ENCODE measurements around the gene KAZN.

Gene KAZN

DNA sequence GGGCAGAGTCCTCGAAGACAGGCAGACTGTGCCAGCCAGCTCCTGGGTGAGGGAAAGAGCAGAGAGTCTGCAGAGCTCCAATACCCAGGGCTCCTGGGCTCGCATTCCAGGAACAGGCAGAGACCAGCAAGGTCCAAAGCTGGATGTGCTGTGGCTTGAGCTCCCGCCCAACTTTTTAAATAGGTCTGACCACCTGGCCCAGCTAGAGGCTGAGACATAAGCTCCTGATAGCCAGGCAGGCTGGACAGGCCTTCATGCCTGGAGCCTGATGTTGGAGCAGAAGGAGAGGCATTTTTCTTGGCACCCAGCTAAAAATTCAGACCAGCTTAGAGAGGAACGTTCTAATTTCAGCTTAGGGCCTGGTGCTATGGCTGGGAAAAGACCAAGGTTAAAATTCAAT is 376.6 kb downstream of the KAZN start:
- Histone ChIP-seq H3K4me1 (ENCODE audit: control insufficient read depth, insufficient read depth, low read length, unreplicated experiment) (peaks cover 14% of the 10 kb centered on the region), H2AFZ (ENCODE audit: low read length, unreplicated experiment) (no peak overlapping the region), H3K27ac (ENCODE audit: low read depth, low read length) (no peak overlapping the region)

DNA sequence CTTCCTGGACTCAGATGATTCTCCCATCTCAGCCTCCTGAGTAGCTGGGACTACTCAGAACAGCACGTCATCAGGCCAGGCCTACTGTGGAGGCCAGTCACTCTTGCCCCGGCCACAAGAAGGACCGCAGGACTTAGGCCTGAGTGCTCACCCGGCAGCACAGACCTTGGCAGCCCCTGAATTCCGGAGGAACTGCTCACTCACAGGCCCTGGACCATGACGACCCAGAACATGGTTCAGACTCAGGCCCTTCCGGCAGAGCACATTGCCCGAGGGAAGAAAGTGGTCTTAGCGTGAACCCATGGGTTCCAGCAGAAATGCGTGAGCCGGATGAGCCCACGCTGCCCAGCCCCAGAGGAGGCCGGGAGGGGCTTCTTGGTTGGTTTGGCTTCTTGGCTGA is 377.8 kb downstream of the KAZN start:
- no peaks in the 10 kb centered on the region for H3K27me3 ChIP-seq (ENCODE audit: insufficient read depth, low read length)
- H3K4me3 ChIP-seq (ENCODE audit: low read depth, low read length): no peak overlapping the region
- no peak overlapping the region for H3K27ac ChIP-seq (ENCODE audit: low read depth, low read length)
- H2AFZ ChIP-seq (ENCODE audit: low read length, unreplicated experiment): no peak overlapping the region
- H3K79me2 ChIP-seq (ENCODE audit: control insufficient read depth, insufficient read depth, low read length, unreplicated experiment): no peaks in the 10 kb centered on the region
- no peaks in the 10 kb centered on the region; the same call in 1 of the 2 replicates for H3K36me3 ChIP-seq (ENCODE audit: insufficient read depth, low read length)
- H3K4me1 ChIP-seq (ENCODE audit: control insufficient read depth, insufficient read depth, low read length, unreplicated experiment): peaks cover 16% of the 10 kb centered on the region

More for the DNA sequence above, 376.6 kb downstream of the KAZN start:
- H3K4me3 ChIP-seq (ENCODE audit: low read depth, low read length): no peak overlapping the region
- H3K27me3 ChIP-seq (ENCODE audit: insufficient read depth, low read length): no peaks in the 10 kb centered on the region
- H3K36me3 ChIP-seq (ENCODE audit: insufficient read depth, low read length): no peaks in the 10 kb centered on the region; the same call in 1 of the 2 replicates
- no peaks in the 10 kb centered on the region for H3K79me2 ChIP-seq (ENCODE audit: control insufficient read depth, insufficient read depth, low read length, unreplicated experiment)

- H2AFZ ChIP-seq (ENCODE audit: low read length, unreplicated experiment): no peak overlapping the region
- no peaks in the 10 kb centered on the region; the same call in 1 of the 2 replicates for H3K36me3 ChIP-seq (ENCODE audit: insufficient read depth, low read length)
- peaks cover 10% of the 10 kb centered on the region for H3K4me1 ChIP-seq (ENCODE audit: control insufficient read depth, insufficient read depth, low read length, unreplicated experiment)
- no peak overlapping the region for H3K4me3 ChIP-seq (ENCODE audit: low read depth, low read length)
- no peak overlapping the region for H3K27ac ChIP-seq (ENCODE audit: low read depth, low read length)
- H3K79me2 ChIP-seq (ENCODE audit: control insufficient read depth, insufficient read depth, low read length, unreplicated experiment): no peaks in the 10 kb centered on the region
- no peaks in the 10 kb centered on the region for H3K27me3 ChIP-seq (ENCODE audit: insufficient read depth, low read length)
Observed at GRCh38 chr1:14977338-14977931, 378.9 kb downstream of the KAZN start.

- peaks cover 10% of the 10 kb centered on the region for H3K4me1 ChIP-seq (ENCODE audit: control insufficient read depth, insufficient read depth, low read length, unreplicated experiment)
- H3K27ac ChIP-seq (ENCODE audit: low read depth, low read length): no peak overlapping the region
- H3K36me3 ChIP-seq (ENCODE audit: insufficient read depth, low read length): no peaks in the 10 kb centered on the region
- no peaks in the 10 kb centered on the region for H3K27me3 ChIP-seq (ENCODE audit: insufficient read depth, low read length)
- H3K79me2 ChIP-seq (ENCODE audit: control insufficient read depth, insufficient read depth, low read length, unreplicated experiment): no peaks in the 10 kb centered on the region
- H2AFZ ChIP-seq (ENCODE audit: low read length, unreplicated experiment): no peak overlapping the region
- H3K4me3 ChIP-seq (ENCODE audit: low read depth, low read length): no peak overlapping the region
Observed at GRCh38 chr1:14980621-14981218, 382.2 kb downstream of the KAZN start.

DNA sequence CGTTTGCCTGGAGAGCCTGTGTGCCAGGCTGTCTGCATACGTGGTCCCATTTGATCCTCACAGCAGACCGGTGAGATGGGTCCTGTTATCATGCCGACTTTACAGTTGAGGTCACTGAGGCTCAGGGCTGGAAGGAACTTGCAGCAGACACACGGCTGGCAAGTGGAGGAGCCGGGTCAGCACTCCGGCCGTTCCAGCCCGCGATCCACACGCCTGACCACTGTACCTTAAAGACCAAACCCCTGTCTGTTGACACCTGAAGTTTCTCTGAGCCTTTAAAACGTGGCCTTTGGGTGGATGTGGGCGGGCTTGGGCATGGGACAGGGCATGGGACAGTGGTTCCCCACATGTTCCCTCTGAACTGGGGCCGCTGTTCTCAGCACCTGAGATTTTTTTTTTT is 383.5 kb downstream of the KAZN start:
- peaks cover 10% of the 10 kb centered on the region for H3K4me1 ChIP-seq (ENCODE audit: control insufficient read depth, insufficient read depth, low read length, unreplicated experiment)
- no peak overlapping the region for H2AFZ ChIP-seq (ENCODE audit: low read length, unreplicated experiment)
- no peak overlapping the region for H3K27ac ChIP-seq (ENCODE audit: low read depth, low read length)
- H3K4me3 ChIP-seq (ENCODE audit: low read depth, low read length): no peak overlapping the region
- no peaks in the 10 kb centered on the region for H3K27me3 ChIP-seq (ENCODE audit: insufficient read depth, low read length)
- H3K36me3 ChIP-seq (ENCODE audit: insufficient read depth, low read length): no peaks in the 10 kb centered on the region
- H3K79me2 ChIP-seq (ENCODE audit: control insufficient read depth, insufficient read depth, low read length, unreplicated experiment): no peaks in the 10 kb centered on the region

DNA sequence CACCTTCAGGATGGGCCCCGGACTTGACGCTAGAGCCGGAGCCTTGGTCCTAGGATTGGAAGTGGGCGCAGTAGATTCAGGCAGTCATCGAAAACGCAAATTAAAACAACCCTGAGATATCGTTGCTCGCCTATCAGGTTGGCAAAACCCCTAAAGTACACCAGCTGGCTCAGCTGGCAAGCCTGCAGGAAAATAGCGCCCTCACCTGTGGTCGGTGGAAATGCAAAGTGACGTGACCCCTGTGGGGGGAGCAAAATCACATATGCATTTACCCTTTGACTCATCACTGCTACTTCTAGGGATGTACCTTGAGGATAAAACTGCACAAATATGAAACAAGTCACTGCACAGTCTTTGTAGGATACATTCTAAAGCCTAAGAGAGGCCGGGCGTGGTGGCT is 384.8 kb downstream of the KAZN start:
- Histone ChIP-seq H3K79me2 (ENCODE audit: control insufficient read depth, insufficient read depth, low read length, unreplicated experiment) (no peaks in the 10 kb centered on the region), H3K4me3 (ENCODE audit: low read depth, low read length) (no peak overlapping the region), H2AFZ (ENCODE audit: low read length, unreplicated experiment) (no peak overlapping the region), H3K4me1 (ENCODE audit: control insufficient read depth, insufficient read depth, low read length, unreplicated experiment) (peaks cover 10% of the 10 kb centered on the region), H3K27ac (ENCODE audit: low read depth, low read length) (no peak overlapping the region), H3K27me3 (ENCODE audit: insufficient read depth, low read length) (no peaks in the 10 kb centered on the region), H3K36me3 (ENCODE audit: insufficient read depth, low read length) (no peaks in the 10 kb centered on the region)

DNA sequence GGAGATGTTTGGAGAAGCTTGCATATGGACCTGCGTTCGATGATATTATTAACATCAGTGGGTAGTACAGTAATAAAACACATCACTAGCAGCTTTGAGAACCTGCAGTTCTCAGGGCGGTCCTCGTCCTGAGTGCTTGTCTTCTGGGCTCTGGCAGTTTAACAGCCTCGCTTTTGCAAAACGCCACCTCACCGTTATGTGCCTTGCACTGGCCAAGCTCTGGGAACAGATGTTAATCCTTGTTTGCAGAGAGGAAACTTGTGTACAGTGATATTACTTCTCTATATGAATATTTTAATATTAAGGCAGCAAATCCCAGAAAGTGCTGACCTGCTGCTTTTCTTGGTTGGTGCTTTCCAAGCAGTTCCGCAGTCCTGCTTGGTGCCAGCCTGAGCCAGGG is 387.7 kb downstream of the KAZN start:
- Histone ChIP-seq H3K36me3 (ENCODE audit: insufficient read depth, low read length) (no peaks in the 10 kb centered on the region), H3K79me2 (ENCODE audit: control insufficient read depth, insufficient read depth, low read length, unreplicated experiment) (no peaks in the 10 kb centered on the region), H3K27me3 (ENCODE audit: insufficient read depth, low read length) (no peaks in the 10 kb centered on the region), H2AFZ (ENCODE audit: low read length, unreplicated experiment) (no peak overlapping the region), H3K4me3 (ENCODE audit: low read depth, low read length) (no peak overlapping the region), H3K4me1 (ENCODE audit: control insufficient read depth, insufficient read depth, low read length, unreplicated experiment) (peaks cover 1% of the 10 kb centered on the region), H3K27ac (ENCODE audit: low read depth, low read length) (no peak overlapping the region)

DNA sequence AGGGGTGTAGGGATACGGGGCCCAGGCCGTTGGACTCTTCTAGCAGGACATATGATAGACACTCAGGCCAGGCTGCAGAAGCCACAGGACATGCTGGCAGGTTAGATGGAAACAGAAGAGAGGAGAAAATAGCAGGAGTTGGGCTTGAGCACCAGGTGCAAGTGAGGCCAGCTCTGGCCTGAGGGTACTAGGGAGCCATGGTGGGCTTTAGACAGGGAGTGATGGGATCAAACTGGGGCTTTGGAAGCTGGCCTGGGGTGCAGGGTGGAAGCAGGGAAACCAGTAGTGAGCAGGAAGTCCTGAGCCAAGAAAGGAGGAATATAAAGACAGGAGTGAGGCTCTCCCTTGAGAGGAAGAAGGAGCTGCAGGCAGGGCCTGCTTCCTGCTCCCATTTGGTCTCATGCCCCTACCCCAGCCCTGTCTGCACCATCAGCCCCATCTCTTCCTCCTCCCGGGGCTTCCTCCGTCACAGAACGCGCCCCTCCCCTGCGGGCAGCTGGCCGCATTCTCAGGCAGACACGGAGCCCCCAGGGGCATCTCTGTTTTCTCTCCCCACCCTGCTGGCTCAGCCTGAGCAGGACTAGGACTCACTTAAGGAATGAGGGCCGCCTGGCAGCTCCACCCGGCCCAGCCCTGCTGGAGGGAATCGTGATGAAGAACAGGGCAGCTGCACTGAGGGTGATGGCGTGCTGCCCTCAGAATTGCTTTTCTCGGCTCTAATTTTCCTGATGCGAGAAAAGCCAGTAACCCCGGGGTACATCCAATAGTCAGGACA is 389.5 kb downstream of the KAZN start:
- Histone ChIP-seq H3K27ac (ENCODE audit: low read depth, low read length) (no peak overlapping the region), H3K4me1 (ENCODE audit: control insufficient read depth, insufficient read depth, low read length, unreplicated experiment) (no peaks in the 10 kb centered on the region), H3K27me3 (ENCODE audit: insufficient read depth, low read length) (no peaks in the 10 kb centered on the region), H3K79me2 (ENCODE audit: control insufficient read depth, insufficient read depth, low read length, unreplicated experiment) (no peaks in the 10 kb centered on the region), H3K4me3 (ENCODE audit: low read depth, low read length) (no peak overlapping the region), H3K36me3 (ENCODE audit: insufficient read depth, low read length) (no peaks in the 10 kb centered on the region), H2AFZ (ENCODE audit: low read length, unreplicated experiment) (no peak overlapping the region)

- Histone ChIP-seq H3K36me3 (ENCODE audit: insufficient read depth, low read length) (no peaks in the 10 kb centered on the region), H3K27me3 (ENCODE audit: insufficient read depth, low read length) (no peaks in the 10 kb centered on the region), H3K27ac (ENCODE audit: low read depth, low read length) (no peak overlapping the region), H3K4me3 (ENCODE audit: low read depth, low read length) (no peak overlapping the region), H2AFZ (ENCODE audit: low read length, unreplicated experiment) (no peak overlapping the region), H3K79me2 (ENCODE audit: control insufficient read depth, insufficient read depth, low read length, unreplicated experiment) (no peaks in the 10 kb centered on the region), H3K4me1 (ENCODE audit: control insufficient read depth, insufficient read depth, low read length, unreplicated experiment) (no peaks in the 10 kb centered on the region)
Observed at GRCh38 chr1:14988636-14989035, 390.2 kb downstream of the KAZN start.

- H3K4me1 ChIP-seq (ENCODE audit: control insufficient read depth, insufficient read depth, low read length, unreplicated experiment): peaks cover 2% of the 10 kb centered on the region
- no peaks in the 10 kb centered on the region for H3K36me3 ChIP-seq (ENCODE audit: insufficient read depth, low read length)
- no peak overlapping the region for H3K4me3 ChIP-seq (ENCODE audit: low read depth, low read length)
- H3K79me2 ChIP-seq (ENCODE audit: control insufficient read depth, insufficient read depth, low read length, unreplicated experiment): no peaks in the 10 kb centered on the region
- no peak overlapping the region for H2AFZ ChIP-seq (ENCODE audit: low read length, unreplicated experiment)
- no peak overlapping the region for H3K27ac ChIP-seq (ENCODE audit: low read depth, low read length)
- no peaks in the 10 kb centered on the region for H3K27me3 ChIP-seq (ENCODE audit: insufficient read depth, low read length)
Observed at GRCh38 chr1:14989931-14990728, 391.6 kb downstream of the KAZN start.

Data from ACC112 (cell line).